Cardiac septum (tissue), 1 donor: ENCODE data around the gene MAST1. TPM values are rescaled to one million over a fixed set of nuclear protein-coding genes. Genes with fewer than 3 reads are reported as not detected.
"Not testable (repeated sequence)": the region's sequence is repeated elsewhere in the genome, so short reads cannot be mapped to it uniquely, and the experiment has no call there.

Experiments
- DNase-seq: peaks from one replicate; pipeline ENCODE4 v3.0.0-alpha.2; 2020; ENCODE audit warnings: low spot score
- intact Hi-C: fragments of 100-400 bp; cut with DNase I; formaldehyde crosslinking; loops from one replicate; pipeline ENCODE4 v1.14.0; 2022
- long read RNA-seq: library from polyadenylated mRNA; unstranded; transcript quantifications from one replicate; pipeline ENCODE4 v2.0.0, GENCODE V29; 2021
- total RNA-seq: library from RNA; stranded (reverse); fragmentation: NEBNext Ultra II Directional; extraction: Animal tissue kit (Norgen Biotek cat#: 25700); gene quantifications from one replicate; pipeline ENCODE4 v1.2.1, GENCODE V29; 2021
- donor health status: DM: no; HTN: no; CAD: no.

The MAST1 gene
- total RNA-seq: 0.65 TPM
- long read RNA-seq, partial matches to known transcripts: 1 of 3 reads
- long read RNA-seq, other reads (novel, unspliced or antisense): 1 of 3 reads

DNA sequence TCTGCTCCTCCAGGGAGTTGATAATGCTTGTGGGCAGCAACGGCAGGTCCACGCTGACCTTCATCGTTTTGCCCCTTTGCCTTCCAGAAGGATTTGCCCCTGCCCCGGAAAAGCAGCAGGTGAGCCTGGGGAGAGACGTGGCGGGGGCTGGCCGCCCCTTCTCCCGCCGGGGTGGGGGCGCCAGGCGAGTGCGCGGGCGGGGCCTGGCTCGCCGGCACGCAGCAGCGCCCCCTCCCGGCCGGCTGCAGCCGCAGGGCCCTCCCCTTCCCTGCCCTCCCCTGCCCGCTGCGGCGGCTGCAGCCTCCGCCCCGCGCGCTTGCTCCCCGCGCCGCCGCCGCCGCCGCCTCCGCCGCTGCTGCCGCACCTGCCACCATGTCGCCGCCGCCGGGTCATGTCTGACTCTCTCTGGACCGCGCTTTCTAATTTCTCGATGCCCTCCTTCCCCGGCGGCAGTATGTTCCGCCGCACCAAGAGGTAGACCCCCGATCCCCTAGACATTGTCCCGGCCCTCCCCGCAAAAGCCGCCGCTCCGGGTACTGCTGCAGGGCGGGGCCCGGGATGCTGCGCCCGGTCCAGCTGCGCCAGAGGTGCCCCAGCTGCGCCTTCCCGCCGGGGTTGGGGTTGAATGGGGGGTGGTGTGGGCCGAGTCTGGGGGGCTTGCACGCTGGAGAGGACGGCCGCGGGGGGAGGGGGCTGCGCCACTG is at the start of gene MAST1:
MAST1 (plus strand) TSS at position 334 of the 704 bp plus-strand sequence; CDS start at position 392, 58 bp downstream.
- intact Hi-C loops: loop anchor here (5.0 kb wide), 1 partner anchor 36 kb away; the partner anchor contains the start of genes PRDX2 and THSD8
- DNase-seq: no peak

DNA sequence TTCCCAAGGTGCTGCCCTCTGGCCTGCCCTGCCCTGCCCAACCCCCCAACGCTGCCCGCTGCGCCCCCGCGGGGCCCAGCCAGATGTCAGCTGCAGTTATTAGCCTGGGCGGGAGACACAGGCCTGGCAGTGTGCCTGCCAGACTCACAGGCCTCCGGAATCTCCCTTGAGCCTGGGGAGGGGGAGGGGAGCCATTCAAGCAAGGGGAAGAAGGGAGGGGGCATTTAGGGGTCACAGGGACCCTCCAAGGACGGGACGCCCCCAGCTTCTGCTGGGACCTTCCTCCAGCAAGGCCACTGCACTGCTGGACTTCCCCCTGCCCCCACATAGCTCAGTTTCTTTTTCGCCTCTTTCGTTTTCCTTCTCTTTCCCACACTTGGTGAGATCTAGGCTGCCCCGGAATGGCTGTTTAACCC is 49.6 kb upstream of the MAST1 start:
- DNase-seq: peak; percentile 92
- intact Hi-C loops: no loop called here

DNA sequence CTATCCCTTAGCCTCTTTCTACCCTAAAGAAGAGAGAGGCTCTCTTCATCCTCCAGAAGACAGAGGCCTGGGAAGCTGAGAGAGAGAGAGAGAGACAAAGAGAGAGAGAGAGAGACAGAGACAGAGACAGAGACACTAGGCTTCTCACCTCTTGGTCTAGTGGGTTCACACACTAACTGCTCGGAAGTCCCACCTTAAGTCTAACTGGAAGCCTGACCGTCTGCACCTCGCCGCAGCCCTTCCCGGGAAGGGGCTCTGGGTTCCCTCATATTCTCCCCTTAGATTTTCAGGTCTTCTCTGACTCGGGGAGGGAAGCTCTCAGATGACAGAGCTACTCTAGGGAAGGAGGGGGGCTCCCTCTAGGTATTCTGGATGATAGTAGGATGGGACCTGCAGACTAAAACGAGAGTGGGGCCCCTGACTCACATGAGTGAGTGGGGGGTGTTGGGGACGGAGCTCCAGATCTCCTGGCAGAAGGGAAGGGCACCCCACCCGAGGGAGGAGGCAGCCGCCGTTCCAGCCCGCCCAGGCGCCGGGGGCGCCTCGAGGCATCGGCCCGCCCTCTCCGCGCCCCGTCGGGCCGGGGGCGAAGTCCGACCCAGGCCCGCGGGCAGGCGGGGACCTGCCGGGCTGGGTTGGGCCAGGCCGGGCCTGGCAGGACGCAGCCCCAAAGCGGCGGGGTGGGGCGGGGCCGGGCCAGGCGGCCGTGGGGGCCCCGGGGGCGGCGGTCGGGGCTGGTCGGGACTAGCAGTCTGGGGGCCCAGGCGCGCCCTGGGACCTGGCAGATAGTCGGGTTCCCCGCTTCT is 49.0 kb upstream of the MAST1 start:
- intact Hi-C loops: no loop called here

DNA sequence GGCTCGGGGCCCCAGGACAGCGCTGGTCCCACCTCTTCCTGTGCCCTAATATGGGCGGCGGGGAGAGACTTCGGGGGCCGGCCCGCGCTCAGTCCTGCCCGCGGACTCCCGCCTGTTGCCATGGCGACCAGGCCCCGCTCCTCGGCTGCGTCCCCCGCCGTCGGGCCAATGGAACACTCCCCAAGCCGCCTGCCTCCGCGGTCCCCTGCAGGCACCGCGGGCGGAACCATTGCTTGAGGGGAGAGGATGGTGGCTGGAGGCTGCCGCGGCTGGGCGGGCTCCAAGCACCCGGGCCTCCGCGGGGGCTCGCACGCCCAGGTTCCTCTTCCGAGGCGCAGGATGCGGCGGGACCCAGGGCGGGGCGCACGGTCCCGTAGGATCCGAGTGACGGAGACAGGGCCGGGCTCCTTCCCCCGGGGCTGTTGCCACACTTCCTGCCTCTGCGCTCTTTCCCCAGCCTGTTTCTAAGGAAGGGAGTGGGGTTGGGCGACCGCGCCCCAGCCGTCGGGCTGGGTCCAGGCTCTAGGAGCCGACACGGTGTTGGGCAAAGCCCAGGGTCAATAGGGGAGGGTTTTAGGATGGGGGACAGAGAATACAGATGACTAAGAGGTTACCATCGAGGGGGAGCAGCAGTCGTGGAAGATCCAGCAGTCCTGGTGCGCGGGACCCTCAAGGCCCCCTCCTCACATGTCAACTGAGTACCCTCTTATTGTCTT is 48.3 kb upstream of the MAST1 start:
- DNase-seq: peak; percentile 99
- intact Hi-C loops: loop anchor here (5.0 to 10.0 kb wide), 2 partner anchors 362 to 1055 kb away; partner anchors contain the start of genes IER2 and STX10

More for the DNA sequence above, 49.0 kb upstream of the MAST1 start:
- no peak for DNase-seq

DNA sequence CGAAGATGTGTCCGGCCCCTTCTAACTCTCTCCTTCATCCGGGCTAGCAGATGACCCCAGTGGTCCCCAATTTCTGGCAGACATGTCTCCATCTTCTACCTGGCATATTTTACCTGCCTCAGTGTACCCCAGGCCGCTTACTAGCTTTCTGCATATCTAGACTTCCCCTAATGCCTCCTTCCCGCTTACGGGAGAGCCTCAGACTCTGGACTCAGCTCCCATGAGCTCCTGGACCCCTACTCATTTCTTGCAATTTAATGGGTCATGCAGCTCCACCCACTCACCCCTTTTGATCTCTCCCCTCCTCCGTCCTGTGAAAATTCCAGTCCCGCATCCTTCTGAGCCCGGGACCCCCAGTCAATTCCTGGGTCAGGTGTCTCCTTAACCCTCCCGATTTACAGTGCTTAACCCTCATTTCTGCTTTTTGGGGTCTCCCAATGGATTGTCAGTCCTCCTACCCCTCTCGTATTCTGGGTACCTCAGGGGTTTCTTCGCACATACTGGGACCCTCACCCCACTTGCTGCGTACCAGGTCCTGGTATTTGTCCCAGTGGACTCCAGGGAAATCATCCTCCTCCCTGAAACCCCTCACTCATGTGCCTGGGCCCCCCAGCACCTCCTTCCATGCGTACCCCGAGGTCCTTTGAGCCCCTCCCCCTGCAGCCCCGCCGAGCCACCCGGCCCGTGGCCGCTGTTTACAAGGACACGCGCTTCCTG is 47.5 kb upstream of the MAST1 start:
- DNase-seq: no peak
- intact Hi-C loops: loop anchor here (5.0 to 10.0 kb wide), 2 partner anchors 362 to 1054 kb away; partner anchors contain the start of genes IER2 and STX10

DNA sequence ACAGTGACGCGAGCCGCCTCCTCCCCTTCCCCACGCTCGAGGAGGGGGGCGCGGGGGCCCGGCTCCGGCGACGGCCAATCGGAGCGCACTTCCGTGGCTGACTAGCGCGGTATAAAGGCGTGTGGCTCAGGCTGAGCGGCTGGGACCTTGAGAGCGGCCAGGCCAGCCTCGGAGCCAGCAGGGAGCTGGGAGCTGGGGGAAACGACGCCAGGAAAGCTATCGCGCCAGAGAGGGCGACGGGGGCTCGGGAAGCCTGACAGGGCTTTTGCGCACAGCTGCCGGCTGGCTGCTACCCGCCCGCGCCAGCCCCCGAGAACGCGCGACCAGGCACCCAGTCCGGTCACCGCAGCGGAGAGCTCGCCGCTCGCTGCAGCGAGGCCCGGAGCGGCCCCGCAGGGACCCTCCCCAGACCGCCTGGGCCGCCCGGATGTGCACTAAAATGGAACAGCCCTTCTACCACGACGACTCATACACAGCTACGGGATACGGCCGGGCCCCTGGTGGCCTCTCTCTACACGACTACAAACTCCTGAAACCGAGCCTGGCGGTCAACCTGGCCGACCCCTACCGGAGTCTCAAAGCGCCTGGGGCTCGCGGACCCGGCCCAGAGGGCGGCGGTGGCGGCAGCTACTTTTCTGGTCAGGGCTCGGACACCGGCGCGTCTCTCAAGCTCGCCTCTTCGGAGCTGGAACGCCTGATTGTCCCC is 46.8 kb upstream of the MAST1 start, which contains the start of gene JUNB:
JUNB (plus strand) TSS at position 142 of the 706 bp plus-strand sequence; CDS start at position 428, 286 bp downstream.
- intact Hi-C loops: loop anchor here (5.0 to 10.0 kb wide), 2 partner anchors 361 to 1053 kb away; partner anchors contain the start of genes IER2 and STX10
- DNase-seq: peak; percentile 100

DNA sequence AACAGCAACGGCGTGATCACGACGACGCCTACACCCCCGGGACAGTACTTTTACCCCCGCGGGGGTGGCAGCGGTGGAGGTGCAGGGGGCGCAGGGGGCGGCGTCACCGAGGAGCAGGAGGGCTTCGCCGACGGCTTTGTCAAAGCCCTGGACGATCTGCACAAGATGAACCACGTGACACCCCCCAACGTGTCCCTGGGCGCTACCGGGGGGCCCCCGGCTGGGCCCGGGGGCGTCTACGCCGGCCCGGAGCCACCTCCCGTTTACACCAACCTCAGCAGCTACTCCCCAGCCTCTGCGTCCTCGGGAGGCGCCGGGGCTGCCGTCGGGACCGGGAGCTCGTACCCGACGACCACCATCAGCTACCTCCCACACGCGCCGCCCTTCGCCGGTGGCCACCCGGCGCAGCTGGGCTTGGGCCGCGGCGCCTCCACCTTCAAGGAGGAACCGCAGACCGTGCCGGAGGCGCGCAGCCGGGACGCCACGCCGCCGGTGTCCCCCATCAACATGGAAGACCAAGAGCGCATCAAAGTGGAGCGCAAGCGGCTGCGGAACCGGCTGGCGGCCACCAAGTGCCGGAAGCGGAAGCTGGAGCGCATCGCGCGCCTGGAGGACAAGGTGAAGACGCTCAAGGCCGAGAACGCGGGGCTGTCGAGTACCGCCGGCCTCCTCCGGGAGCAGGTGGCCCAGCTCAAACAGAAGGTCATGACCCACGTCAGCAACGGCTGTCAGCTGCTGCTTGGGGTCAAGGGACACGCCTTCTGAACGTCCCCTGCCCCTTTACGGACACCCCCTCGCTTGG is 46.1 kb upstream of the MAST1 start:
- peak; percentile 87 for DNase-seq
- intact Hi-C loops: loop anchor here (5.0 to 10.0 kb wide), 2 partner anchors 360 to 1053 kb away; partner anchors contain the start of genes IER2 and STX10

DNA sequence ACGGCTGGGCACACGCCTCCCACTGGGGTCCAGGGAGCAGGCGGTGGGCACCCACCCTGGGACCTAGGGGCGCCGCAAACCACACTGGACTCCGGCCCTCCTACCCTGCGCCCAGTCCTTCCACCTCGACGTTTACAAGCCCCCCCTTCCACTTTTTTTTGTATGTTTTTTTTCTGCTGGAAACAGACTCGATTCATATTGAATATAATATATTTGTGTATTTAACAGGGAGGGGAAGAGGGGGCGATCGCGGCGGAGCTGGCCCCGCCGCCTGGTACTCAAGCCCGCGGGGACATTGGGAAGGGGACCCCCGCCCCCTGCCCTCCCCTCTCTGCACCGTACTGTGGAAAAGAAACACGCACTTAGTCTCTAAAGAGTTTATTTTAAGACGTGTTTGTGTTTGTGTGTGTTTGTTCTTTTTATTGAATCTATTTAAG is 45.4 kb upstream of the MAST1 start:
- intact Hi-C loops: loop anchor here (5.0 to 10.0 kb wide), 2 partner anchors 359 to 1052 kb away; partner anchors contain the start of genes IER2 and STX10
- no peak for DNase-seq

DNA sequence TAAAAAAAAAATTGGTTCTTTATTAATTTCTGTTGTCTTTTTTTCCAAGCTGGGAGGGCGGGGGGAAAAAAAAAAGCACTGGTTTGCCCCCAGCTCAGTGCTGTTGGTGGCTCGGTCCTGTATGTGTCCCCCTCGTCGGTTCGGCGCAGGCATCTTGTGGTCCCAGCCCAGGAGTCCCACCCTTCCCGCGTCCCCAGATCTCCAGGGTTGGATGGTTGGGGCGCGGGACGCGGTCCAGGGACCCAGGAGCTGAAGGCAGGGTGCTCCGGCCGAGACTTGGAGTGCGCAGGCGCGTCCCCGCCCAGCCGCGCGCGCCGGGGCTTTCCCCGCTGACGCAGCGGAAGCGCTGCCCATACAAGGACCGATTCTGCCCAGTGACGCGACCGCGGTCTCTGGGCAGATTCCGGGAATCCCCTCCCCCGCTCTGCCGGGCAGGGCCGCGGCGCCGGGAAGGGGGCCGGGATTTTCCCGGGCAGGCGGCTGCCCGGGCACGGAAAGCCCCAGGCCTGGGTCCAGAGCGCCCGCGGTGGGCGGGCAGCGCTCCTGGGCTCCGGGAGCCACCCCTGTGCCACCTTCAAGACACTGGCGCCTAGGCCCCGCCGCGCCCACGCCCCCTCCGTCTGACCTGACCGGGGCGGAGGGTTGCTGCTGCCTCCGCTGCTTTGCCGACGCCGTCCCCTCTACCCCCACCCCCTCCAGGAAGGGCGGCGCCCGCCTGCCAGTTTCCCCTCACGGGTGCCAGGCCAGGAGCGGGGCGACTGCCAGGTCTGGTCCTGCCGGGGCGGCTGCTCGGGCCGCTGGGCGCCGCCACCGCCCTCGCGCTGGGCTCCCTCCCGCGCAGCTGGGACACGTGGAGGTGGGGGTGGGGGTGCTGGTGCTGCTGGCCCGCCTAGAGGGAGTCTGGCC is 44.8 kb upstream of the MAST1 start:
- intact Hi-C loops: loop anchor here (1.0 to 10.0 kb wide), 3 partner anchors 15 to 1051 kb away; partner anchors contain the start of genes IER2 and STX10
- peak; percentile 96 for DNase-seq

DNA sequence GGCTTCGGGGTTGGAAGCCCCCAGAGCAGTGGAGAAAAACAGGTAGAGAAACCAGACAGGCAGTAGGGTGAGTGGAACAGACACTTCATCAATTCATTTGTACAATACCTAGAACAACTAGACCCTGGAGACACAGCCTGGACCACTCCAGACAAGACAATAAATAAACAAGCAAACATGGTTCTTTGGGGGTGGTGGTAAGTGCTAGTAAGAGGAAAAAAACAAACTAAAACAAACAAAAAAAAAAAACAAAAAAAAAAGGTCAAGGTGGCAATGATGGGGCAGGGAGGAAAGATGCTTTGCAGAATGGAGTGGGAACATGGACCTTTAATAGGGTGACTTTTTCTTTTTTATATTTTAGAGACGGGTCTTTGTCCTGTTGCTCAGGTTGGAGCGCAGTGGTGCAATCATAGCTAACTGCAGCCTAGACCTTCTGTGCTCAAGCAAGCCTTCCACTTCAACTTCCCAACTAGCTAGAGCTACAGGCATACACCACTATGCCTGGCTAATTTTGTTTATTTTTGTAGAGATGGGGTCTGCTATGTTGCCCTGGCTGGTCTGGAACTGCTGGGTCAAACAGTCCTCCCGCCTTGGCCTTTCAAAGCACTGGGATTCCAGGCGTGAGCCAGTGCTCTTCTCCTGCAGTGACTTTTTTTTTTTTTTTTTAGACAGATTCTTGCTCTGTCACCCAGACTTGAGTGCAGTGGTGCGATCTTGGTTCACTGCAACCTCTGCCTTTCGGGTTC is 43.9 kb upstream of the MAST1 start:
- intact Hi-C loops: loop anchor here (1.0 to 10.0 kb wide), 3 partner anchors 16 to 1050 kb away; partner anchors contain the start of genes IER2 and STX10
- no peak for DNase-seq

DNA sequence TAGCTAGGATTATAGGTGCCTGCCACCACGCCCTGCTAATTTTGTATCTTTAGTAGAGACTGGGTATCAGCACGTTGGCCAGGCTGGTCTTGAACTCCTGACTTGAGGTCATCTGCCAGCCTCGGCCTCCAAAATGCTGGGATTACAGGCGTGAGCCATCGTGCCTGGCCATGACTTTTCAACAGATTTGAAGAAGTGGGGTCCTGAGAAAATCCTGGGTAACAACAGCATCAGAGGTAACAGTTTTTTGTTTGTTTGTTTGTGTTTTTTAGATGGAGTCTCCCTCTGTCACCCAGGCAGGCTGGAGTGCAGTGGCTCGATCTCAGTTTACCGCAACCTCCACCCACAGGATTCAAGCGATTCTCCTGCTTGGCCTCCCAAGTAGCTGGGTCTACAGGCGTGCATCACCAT is 43.3 kb upstream of the MAST1 start:
- no peak for DNase-seq
- intact Hi-C loops: loop anchor here (1.0 to 10.0 kb wide), 5 partner anchors 17 to 1050 kb away; partner anchors contain the start of genes IER2, STX10 and TNPO2

DNA sequence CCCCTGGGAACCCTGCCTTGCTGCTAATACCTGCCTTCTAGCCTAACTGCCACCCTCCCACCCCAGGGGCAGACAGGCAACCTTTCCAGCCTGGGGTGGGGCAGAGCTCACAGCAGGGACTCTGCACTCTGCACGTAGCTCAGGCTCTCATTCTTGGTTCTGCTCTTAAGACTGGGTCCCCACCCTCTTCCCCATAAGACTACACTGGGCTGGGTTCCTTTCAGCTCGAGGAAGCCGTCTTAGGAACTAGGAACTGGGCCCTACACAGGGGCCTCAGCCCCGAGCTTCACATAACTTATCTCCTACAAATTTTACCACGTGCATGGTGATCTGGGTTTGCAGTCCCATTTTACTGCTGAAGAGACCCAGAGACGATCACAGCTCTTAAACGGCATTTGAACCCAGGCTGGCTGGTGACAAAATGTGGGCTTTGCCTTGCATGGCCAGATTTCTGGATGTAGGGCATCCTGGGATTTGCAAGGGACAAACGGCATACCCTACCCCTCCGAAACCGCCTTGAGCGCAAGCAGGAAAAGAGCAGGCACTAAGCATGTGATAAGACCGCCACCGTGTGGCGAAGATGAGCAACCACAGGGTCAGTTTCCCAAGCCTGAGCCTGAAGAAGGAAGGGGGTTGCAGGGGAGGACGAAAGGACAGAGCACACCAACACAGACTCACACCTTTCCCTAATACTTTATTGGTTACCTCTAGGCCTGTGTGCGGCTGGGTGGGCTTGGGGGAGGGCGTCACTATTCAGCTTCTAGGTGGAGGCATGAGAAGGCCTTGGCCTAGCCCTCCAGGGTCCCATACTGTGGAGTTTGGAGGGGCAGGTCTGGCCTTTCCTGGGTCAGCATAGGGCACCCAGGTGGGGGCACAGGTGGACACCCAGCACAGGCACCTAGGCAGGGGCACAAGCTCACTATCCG is 41.9 kb upstream of the MAST1 start:
- intact Hi-C loops: loop anchor here (5.0 to 10.0 kb wide), 3 partner anchors 34 to 1048 kb away; partner anchors contain the start of gene TNPO2

DNA sequence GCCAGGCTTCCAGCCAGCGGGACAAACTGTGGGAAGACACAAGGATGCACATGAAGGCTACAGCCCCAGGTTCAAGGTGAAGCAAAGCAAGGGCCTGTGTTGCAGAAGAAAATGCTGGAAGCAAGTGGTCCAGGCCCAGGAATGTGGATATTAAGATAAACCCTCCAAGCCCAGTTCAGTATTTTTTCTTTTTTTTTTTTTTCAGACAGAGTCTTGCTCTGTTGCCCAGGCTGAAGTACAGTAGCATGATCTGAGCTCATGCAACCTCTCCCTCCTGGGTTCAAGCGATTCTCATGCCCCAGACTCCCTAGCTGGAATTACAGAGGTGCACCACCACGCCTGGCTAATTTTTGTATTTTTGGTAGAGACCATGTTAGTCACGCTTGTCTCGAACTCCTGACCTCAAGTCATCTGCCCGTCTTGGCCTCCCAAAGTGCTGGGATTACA is 41.2 kb upstream of the MAST1 start:
- intact Hi-C loops: loop anchor here (5.0 to 10.0 kb wide), 3 partner anchors 35 to 1048 kb away; partner anchors contain the start of gene TNPO2
- no peak for DNase-seq

More for the DNA sequence above, 41.9 kb upstream of the MAST1 start:
- peak; percentile 94 for DNase-seq

DNA sequence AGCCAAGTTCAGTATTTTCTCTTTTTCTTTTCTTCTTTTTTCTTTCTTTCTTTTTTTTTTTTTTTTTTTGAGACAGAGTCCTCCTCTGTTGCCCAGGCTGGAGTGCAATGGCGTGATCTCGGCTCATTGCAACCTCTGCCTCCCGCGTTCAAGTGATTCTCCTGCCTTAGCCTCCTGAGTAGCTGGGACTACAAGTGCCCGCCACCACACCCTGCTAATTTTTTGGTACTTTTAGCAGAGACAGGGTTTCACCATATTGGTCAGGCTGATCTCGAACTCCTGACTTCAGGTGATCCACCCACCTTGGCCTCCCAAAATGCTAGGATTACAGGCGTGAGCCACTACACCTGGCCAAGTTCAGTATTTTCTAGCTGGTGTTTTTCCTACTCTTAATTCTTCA is 40.7 kb upstream of the MAST1 start:
- not testable (repeated sequence) for DNase-seq
- intact Hi-C loops: loop anchor here (5.0 to 10.0 kb wide), 3 partner anchors 35 to 1047 kb away; partner anchors contain the start of gene TNPO2
